ENCODE data around the gene MCRIP2.

MCRIP2 gene

GRCh38 chr16:674968-675883 lies 33.6 kb downstream of the MCRIP2 start, which contains the start of gene RHBDL1:
RHBDL1 (plus strand) TSS chr16:675671; CDS start chr16:675791, 120 bp downstream.
- Histone ChIP-seq H3K4me3 (no peak within 1 kb of the TSS), H3K36me3 (peaks cover 40 to 46% (median 43%) of the 10 kb centered on the region in 11 experiments), H3K9me3 (replicated peaks in 1 of 11) (no peaks in the 10 kb centered on the region), H3K27ac (no peak within 1 kb of the TSS), H3K4me2 (peak within 1 kb of the TSS in 8 of 11 experiments; percentile 15 to 48 (median 36); a peak in 14 of 22 replicates), H3K9ac (peak within 1 kb of the TSS in 2 of 11 experiments; percentile 8 to 17; a peak in 2 of 22 replicates), H3K27me3 (peaks cover 12 to 29% (median 17%) of the 10 kb centered on the region in 11 experiments), H4K20me1 (peaks cover 34 to 89% (median 72%) of the 10 kb centered on the region in 11 experiments; a peak in 21 of 22 replicates), H3K4me1 (peaks cover 0 to 27% (median 18%) of the 10 kb centered on the region in 10 experiments; a peak in 16 of 20 replicates)
- no peak for TF ChIP-seq Cebpa-rat (IDR thresholded peaks at IDR 0.05)

- no peak overlapping the region for H3K4me2 ChIP-seq
- H3K36me3 ChIP-seq: peaks cover 32 to 38% (median 35%) of the 10 kb centered on the region in 11 experiments
- H3K27ac ChIP-seq: no peak overlapping the region
- peaks cover 12 to 29% (median 17%) of the 10 kb centered on the region in 11 experiments for H3K27me3 ChIP-seq
- no peak overlapping the region for H3K9ac ChIP-seq
- peaks cover 38 to 89% (median 70%) of the 10 kb centered on the region in 11 experiments; a peak in 21 of 22 replicates for H4K20me1 ChIP-seq
- TF ChIP-seq Cebpa-rat (IDR thresholded peaks at IDR 0.05): no peak
- H3K4me3 ChIP-seq: no peak overlapping the region
- peaks cover 4 to 26% (median 20%) of the 10 kb centered on the region in 10 experiments for H3K4me1 ChIP-seq
- H3K9me3 ChIP-seq (replicated peaks in 1 of 11): no peaks in the 10 kb centered on the region
These were observed 34.4 kb downstream of the MCRIP2 start for GRCh38 chr16:675884-676564.

GRCh38 chr16:676565-676902 lies 34.9 kb downstream of the MCRIP2 start:
- H4K20me1 ChIP-seq: peaks cover 43 to 89% (median 71%) of the 10 kb centered on the region in 11 experiments; a peak in 21 of 22 replicates
- peaks cover 12 to 29% (median 17%) of the 10 kb centered on the region in 11 experiments for H3K27me3 ChIP-seq
- no peak overlapping the region for H3K4me3 ChIP-seq
- H3K27ac ChIP-seq: no peak overlapping the region
- H3K9ac ChIP-seq: no peak overlapping the region
- TF ChIP-seq Cebpa-rat (IDR thresholded peaks at IDR 0.05): no peak
- H3K36me3 ChIP-seq: peaks cover 29 to 37% (median 33%) of the 10 kb centered on the region in 11 experiments
- no peak overlapping the region for H3K4me2 ChIP-seq
- H3K4me1 ChIP-seq: peaks cover 9 to 32% (median 25%) of the 10 kb centered on the region in 10 experiments
- H3K9me3 ChIP-seq (replicated peaks in 1 of 11): no peaks in the 10 kb centered on the region

- Histone ChIP-seq H3K27ac (no peak overlapping the region), H3K4me1 (peaks cover 13 to 35% (median 29%) of the 10 kb centered on the region in 10 experiments), H3K9me3 (replicated peaks in 1 of 11) (no peaks in the 10 kb centered on the region), H3K36me3 (peaks cover 31 to 38% (median 34%) of the 10 kb centered on the region in 11 experiments), H3K9ac (no peak overlapping the region), H3K4me3 (no peak overlapping the region), H3K4me2 (no peak overlapping the region), H3K27me3 (peaks cover 12 to 29% (median 17%) of the 10 kb centered on the region in 11 experiments), H4K20me1 (peaks cover 47 to 90% (median 73%) of the 10 kb centered on the region in 11 experiments; a peak in 21 of 22 replicates)
- no peak for TF ChIP-seq Cebpa-rat (IDR thresholded peaks at IDR 0.05)
These were observed 35.3 kb downstream of the MCRIP2 start for GRCh38 chr16:676913-677312.

GRCh38 chr16:677316-678190 lies 35.9 kb downstream of the MCRIP2 start:
- Histone ChIP-seq H3K9me3 (replicated peaks in 1 of 11) (no peaks in the 10 kb centered on the region), H3K27ac (no peak overlapping the region), H3K27me3 (peaks cover 12 to 29% (median 17%) of the 10 kb centered on the region in 11 experiments), H3K4me2 (no peak overlapping the region), H3K4me3 (no peak overlapping the region), H4K20me1 (peaks cover 47 to 90% (median 73%) of the 10 kb centered on the region in 11 experiments; a peak in 21 of 22 replicates), H3K4me1 (peaks cover 19 to 42% (median 35%) of the 10 kb centered on the region in 10 experiments), H3K9ac (no peak overlapping the region), H3K36me3 (peaks cover 31 to 38% (median 34%) of the 10 kb centered on the region in 11 experiments)
- TF ChIP-seq Cebpa-rat (IDR thresholded peaks at IDR 0.05): no peak

- no peak overlapping the region for H3K27ac ChIP-seq
- peak overlapping the region in 5 of 11 experiments; percentile 80 to 95 (median 88); a peak in 7 of 22 replicates for H3K4me2 ChIP-seq
- TF ChIP-seq Cebpa-rat (IDR thresholded peaks at IDR 0.05): no peak
- H3K9ac ChIP-seq: peak overlapping the region in 1 of 11 experiments; percentile 62; a peak in 1 of 22 replicates
- peaks cover 47 to 90% (median 73%) of the 10 kb centered on the region in 11 experiments; a peak in 21 of 22 replicates for H4K20me1 ChIP-seq
- H3K9me3 ChIP-seq (replicated peaks in 1 of 11): no peaks in the 10 kb centered on the region
- H3K27me3 ChIP-seq: peaks cover 12 to 29% (median 17%) of the 10 kb centered on the region in 11 experiments
- peaks cover 31 to 38% (median 34%) of the 10 kb centered on the region in 11 experiments for H3K36me3 ChIP-seq
- H3K4me1 ChIP-seq: peaks cover 27 to 50% (median 43%) of the 10 kb centered on the region in 10 experiments
- H3K4me3 ChIP-seq: no peak overlapping the region
These were observed 36.7 kb downstream of the MCRIP2 start for GRCh38 chr16:678209-678857.

- peaks cover 39 to 87% (median 71%) of the 10 kb centered on the region in 11 experiments; a peak in 21 of 22 replicates for H4K20me1 ChIP-seq
- H3K9ac ChIP-seq: peak overlapping the region in 10 of 11 experiments; percentile 27 to 71 (median 60); a peak in 14 of 22 replicates
- peaks cover 33 to 55% (median 48%) of the 10 kb centered on the region in 10 experiments for H3K4me1 ChIP-seq
- no peak for TF ChIP-seq Cebpa-rat (IDR thresholded peaks at IDR 0.05)
- peak overlapping the region in 8 of 11 experiments; percentile 32 to 66 (median 40); a peak in 12 of 22 replicates for H3K27ac ChIP-seq
- peaks cover 24 to 34% (median 29%) of the 10 kb centered on the region in 11 experiments for H3K36me3 ChIP-seq
- peak overlapping the region; percentile 50 to 67 (median 56) for H3K4me3 ChIP-seq
- peak overlapping the region; percentile 67 to 95 (median 86) for H3K4me2 ChIP-seq
- no peaks in the 10 kb centered on the region for H3K9me3 ChIP-seq (replicated peaks in 1 of 11)
- H3K27me3 ChIP-seq: peaks cover 12 to 26% (median 16%) of the 10 kb centered on the region in 11 experiments
These were observed 37.5 kb downstream of the MCRIP2 start for GRCh38 chr16:678858-679813.
